ENCODE measurements around the gene DCLRE1C.
"Not testable (repeated sequence)": the region's sequence is repeated elsewhere in the genome, so short reads cannot be mapped to it uniquely, and the experiment has no call there.

Gene DCLRE1C

GRCh38 chr10:14864466-14864865, 89.4 kb downstream of the DCLRE1C start:
- H3K9me3 ChIP-seq (ENCODE audit: control insufficient read depth, insufficient read depth, low read length); H3K36me3 ChIP-seq (ENCODE audit: control insufficient read depth, insufficient read depth, low read length); H3K4me1 ChIP-seq (ENCODE audit: control insufficient read depth, insufficient read depth, low read length); H3K27ac ChIP-seq (ENCODE audit: low read length); DNase-seq (ENCODE audit: low read depth, low spot score); H3K27me3 ChIP-seq (ENCODE audit: control insufficient read depth, insufficient read depth, low read length); H3K4me3 ChIP-seq (ENCODE audit: low read length): not testable (repeated sequence)
- no CpG with 5 or more reads among the region's 6 CpGs for WGBS (ENCODE audit: insufficient coverage, insufficient read length)

GRCh38 chr10:14860791-14861190, 93.1 kb downstream of the DCLRE1C start:
- Histone ChIP-seq H3K4me1 (ENCODE audit: control insufficient read depth, insufficient read depth, low read length) (no peaks in the 10 kb centered on the region), H3K27me3 (ENCODE audit: control insufficient read depth, insufficient read depth, low read length) (no peaks in the 10 kb centered on the region), H3K36me3 (ENCODE audit: control insufficient read depth, insufficient read depth, low read length) (no peaks in the 10 kb centered on the region), H3K27ac (ENCODE audit: low read length) (no peak overlapping the region), H3K9me3 (ENCODE audit: control insufficient read depth, insufficient read depth, low read length) (no peaks in the 10 kb centered on the region), H3K4me3 (ENCODE audit: low read length) (no peak overlapping the region)
- DNase-seq (ENCODE audit: low read depth, low spot score): no peak
- no CpG with 5 or more reads among the region's 1 CpG for WGBS (ENCODE audit: insufficient coverage, insufficient read length)

- Histone ChIP-seq H3K4me1 (ENCODE audit: control insufficient read depth, insufficient read depth, low read length) (no peaks in the 10 kb centered on the region), H3K27me3 (ENCODE audit: control insufficient read depth, insufficient read depth, low read length) (no peaks in the 10 kb centered on the region), H3K9me3 (ENCODE audit: control insufficient read depth, insufficient read depth, low read length) (no peaks in the 10 kb centered on the region), H3K36me3 (ENCODE audit: control insufficient read depth, insufficient read depth, low read length) (no peaks in the 10 kb centered on the region), H3K27ac (ENCODE audit: low read length) (no peak overlapping the region), H3K4me3 (ENCODE audit: low read length) (no peak overlapping the region)
- no peak for DNase-seq (ENCODE audit: low read depth, low spot score)
Measured at GRCh38 chr10:14859775-14860174, 94.1 kb downstream of the DCLRE1C start.

- no peak for DNase-seq (ENCODE audit: low read depth, low spot score)
- no peaks in the 10 kb centered on the region for H3K27me3 ChIP-seq (ENCODE audit: control insufficient read depth, insufficient read depth, low read length)
- no peaks in the 10 kb centered on the region for H3K36me3 ChIP-seq (ENCODE audit: control insufficient read depth, insufficient read depth, low read length)
- H3K4me3 ChIP-seq (ENCODE audit: low read length): no peak overlapping the region
- no CpG with 5 or more reads among the region's 5 CpGs for WGBS (ENCODE audit: insufficient coverage, insufficient read length)
- no peaks in the 10 kb centered on the region for H3K9me3 ChIP-seq (ENCODE audit: control insufficient read depth, insufficient read depth, low read length)
- H3K4me1 ChIP-seq (ENCODE audit: control insufficient read depth, insufficient read depth, low read length): no peaks in the 10 kb centered on the region
- H3K27ac ChIP-seq (ENCODE audit: low read length): no peak overlapping the region
Measured at GRCh38 chr10:14859043-14859442, 94.9 kb downstream of the DCLRE1C start.

- Histone ChIP-seq H3K9me3 (ENCODE audit: control insufficient read depth, insufficient read depth, low read length) (no peaks in the 10 kb centered on the region), H3K4me1 (ENCODE audit: control insufficient read depth, insufficient read depth, low read length) (no peaks in the 10 kb centered on the region), H3K36me3 (ENCODE audit: control insufficient read depth, insufficient read depth, low read length) (no peaks in the 10 kb centered on the region), H3K4me3 (ENCODE audit: low read length) (no peak overlapping the region), H3K27me3 (ENCODE audit: control insufficient read depth, insufficient read depth, low read length) (no peaks in the 10 kb centered on the region), H3K27ac (ENCODE audit: low read length) (no peak overlapping the region)
- no CpG with 5 or more reads among the region's 6 CpGs for WGBS (ENCODE audit: insufficient coverage, insufficient read length)
- no peak for DNase-seq (ENCODE audit: low read depth, low spot score)
Measured at GRCh38 chr10:14858338-14858960, 95.4 kb downstream of the DCLRE1C start.

GRCh38 chr10:14855453-14855852, 98.4 kb downstream of the DCLRE1C start:
- Histone ChIP-seq H3K27ac (ENCODE audit: low read length) (no peak overlapping the region), H3K36me3 (ENCODE audit: control insufficient read depth, insufficient read depth, low read length) (no peaks in the 10 kb centered on the region), H3K4me3 (ENCODE audit: low read length) (no peak overlapping the region), H3K9me3 (ENCODE audit: control insufficient read depth, insufficient read depth, low read length) (no peaks in the 10 kb centered on the region), H3K27me3 (ENCODE audit: control insufficient read depth, insufficient read depth, low read length) (no peaks in the 10 kb centered on the region), H3K4me1 (ENCODE audit: control insufficient read depth, insufficient read depth, low read length) (no peaks in the 10 kb centered on the region)
- no peak for DNase-seq (ENCODE audit: low read depth, low spot score)
- WGBS (ENCODE audit: insufficient coverage, insufficient read length): no CpG with 5 or more reads among the region's 1 CpG

- no peak for DNase-seq (ENCODE audit: low read depth, low spot score)
- Histone ChIP-seq H3K36me3 (ENCODE audit: control insufficient read depth, insufficient read depth, low read length) (no peaks in the 10 kb centered on the region), H3K27ac (ENCODE audit: low read length) (no peak overlapping the region)
Measured at GRCh38 chr10:14852236-14852635, 101.7 kb downstream of the DCLRE1C start.

More at GRCh38 chr10:14852236-14852635, 101.7 kb downstream of the DCLRE1C start:
- H3K4me3 ChIP-seq (ENCODE audit: low read length): no peak overlapping the region
- no CpG with 5 or more reads among the region's 3 CpGs for WGBS (ENCODE audit: insufficient coverage, insufficient read length)
- H3K27me3 ChIP-seq (ENCODE audit: control insufficient read depth, insufficient read depth, low read length): no peaks in the 10 kb centered on the region
- H3K9me3 ChIP-seq (ENCODE audit: control insufficient read depth, insufficient read depth, low read length): no peaks in the 10 kb centered on the region
- H3K4me1 ChIP-seq (ENCODE audit: control insufficient read depth, insufficient read depth, low read length): no peaks in the 10 kb centered on the region

Measured in iPS DF 6.9 (cell line).